Measurements from ENCODE around the gene XRCC2.

DNA sequence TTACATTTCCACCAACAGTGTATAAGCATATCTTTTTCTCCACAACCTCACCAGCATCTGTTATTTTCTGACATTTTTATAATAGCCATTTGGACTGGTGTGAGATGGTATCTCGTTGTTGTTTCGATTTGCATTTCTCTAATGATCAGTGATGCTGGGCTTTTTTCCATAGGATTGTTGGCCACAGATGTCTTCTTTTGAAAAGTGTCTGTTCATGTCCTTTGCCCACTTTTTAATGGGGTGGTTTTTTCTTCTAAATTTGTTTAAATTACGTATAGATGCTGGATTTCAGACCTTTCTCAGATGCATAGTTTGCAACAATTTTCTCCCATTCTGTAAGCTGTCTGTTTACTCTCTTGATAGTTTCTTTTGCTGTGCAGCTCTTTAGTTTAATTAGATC is 28.9 kb downstream of the XRCC2 start:
- no peak for TF ChIP-seq POLR2AphosphoS5 (IDR thresholded peaks at IDR 0.05; ENCODE audit: insufficient read depth in 1 of 2, low read depth in 1 of 2)
- TF ChIP-seq, protein P1, sequence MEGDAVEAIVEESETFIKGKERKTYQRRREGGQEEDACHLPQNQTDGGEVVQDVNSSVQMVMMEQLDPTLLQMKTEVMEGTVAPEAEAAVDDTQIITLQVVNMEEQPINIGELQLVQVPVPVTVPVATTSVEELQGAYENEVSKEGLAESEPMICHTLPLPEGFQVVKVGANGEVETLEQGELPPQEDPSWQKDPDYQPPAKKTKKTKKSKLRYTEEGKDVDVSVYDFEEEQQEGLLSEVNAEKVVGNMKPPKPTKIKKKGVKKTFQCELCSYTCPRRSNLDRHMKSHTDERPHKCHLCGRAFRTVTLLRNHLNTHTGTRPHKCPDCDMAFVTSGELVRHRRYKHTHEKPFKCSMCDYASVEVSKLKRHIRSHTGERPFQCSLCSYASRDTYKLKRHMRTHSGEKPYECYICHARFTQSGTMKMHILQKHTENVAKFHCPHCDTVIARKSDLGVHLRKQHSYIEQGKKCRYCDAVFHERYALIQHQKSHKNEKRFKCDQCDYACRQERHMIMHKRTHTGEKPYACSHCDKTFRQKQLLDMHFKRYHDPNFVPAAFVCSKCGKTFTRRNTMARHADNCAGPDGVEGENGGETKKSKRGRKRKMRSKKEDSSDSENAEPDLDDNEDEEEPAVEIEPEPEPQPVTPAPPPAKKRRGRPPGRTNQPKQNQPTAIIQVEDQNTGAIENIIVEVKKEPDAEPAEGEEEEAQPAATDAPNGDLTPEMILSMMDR (IDR thresholded peaks at IDR 0.05), result no peak
